K562 (cell line): ENCODE results near the gene ZBTB22. TPM values are rescaled to one million over a fixed set of nuclear protein-coding genes. Genes with fewer than 3 reads are reported as not detected.

Source experiments
- ATF7 ChIP-seq: fragments of 450-650 bp; IDR thresholded peaks from 2 replicates; pipeline ENCODE4 v1.7.1; 2014; ENCODE audit warnings: mild to moderate bottlenecking, moderate library complexity
- CC2D1A ChIP-seq: fragments of 450-650 bp; IDR thresholded peaks from 2 replicates; pipeline ENCODE4 v1.6.1; 2017; ENCODE audit warnings: mild to moderate bottlenecking
- HDAC1 ChIP-seq, 2 experiments: fragments of 450-650 bp; IDR thresholded peaks; 2 replicates each; pipeline ENCODE4 v1.6.1; 2016 to 2017; ENCODE audit warnings: inconsistent platforms in 1 of 2, mild to moderate bottlenecking in 1 of 2, moderate library complexity in 1 of 2
- MXI1 ChIP-seq: IDR thresholded peaks from 2 replicates; pipeline ENCODE4 v1.6.1; 2011; ENCODE audit warnings: low read depth, mild to moderate bottlenecking, improper control_type of control experiment, low read length
- PHB ChIP-seq: fragments of 250-450 bp; sonication (Bioruptor Pico); IDR thresholded peaks from 2 replicates; pipeline ENCODE4 v1.5.0; 2021
- PML ChIP-seq: IDR thresholded peaks from 2 replicates; pipeline ENCODE4 v1.6.1; 2012; ENCODE audit warnings: low read length, inconsistent platforms
- POLR2B ChIP-seq: fragments of 450-650 bp; IDR thresholded peaks from 2 replicates; pipeline ENCODE4 v1.6.1; 2018; ENCODE audit warnings: low read depth; ENCODE audit not compliant: partially characterized antibody
- POLR2G ChIP-seq: fragments of 200-400 bp; formaldehyde crosslinking; IDR thresholded peaks from 2 replicates; pipeline ENCODE4 v1.6.1; 2017; ENCODE audit warnings: low read depth, mild to moderate bottlenecking, antibody characterized with exemption, low read length, moderate library complexity
- SMAD4 ChIP-seq: fragments of 250-450 bp; sonication (Bioruptor Pico); conservative IDR thresholded peaks from 2 replicates; pipeline ENCODE4 v1.8.0; 2021; ENCODE audit warnings: inconsistent platforms, mild to moderate bottlenecking, moderate library complexity
- TBL1XR1 ChIP-seq, 2 experiments: IDR thresholded peaks; 2 replicates each; pipeline ENCODE4 v1.6.1; 2012; ENCODE audit warnings: improper control_type of control experiment in 2 of 2, low read length in 2 of 2, mild to moderate bottlenecking in 1 of 2
- TRIM28 ChIP-seq: fragments of 450-650 bp; IDR thresholded peaks from 2 replicates; pipeline ENCODE4 v1.6.1; 2017
- ZNF316 ChIP-seq: fragments of 450-650 bp; IDR thresholded peaks from 2 replicates; pipeline ENCODE4 v1.6.1; 2016
- ZSCAN29 ChIP-seq: fragments of 450-650 bp; IDR thresholded peaks from 2 replicates; pipeline ENCODE4 v1.6.1; 2017
- polyA plus RNA-seq, 8 experiments: library from polyadenylated mRNA; depleted of rRNA in 4 of 8; stranded (reverse) in 5 of 8; unstranded in 3 of 8; fragments of >200 nt; fragmentation: Nextera tagmentation in 2 of 8; fragmentation: Illumina TruSeq in 1 of 8; extraction: Ambion mirVana in 2 of 8; extraction: Trizol in 1 of 8; gene quantifications; 2 replicates each; pipeline versions ENCODE4 v1.2.1 to v1.2.3, GENCODE V29; 2011 to 2014; ENCODE audit warnings: inconsistent platforms in 1 of 8, missing spikeins in 1 of 8
- total RNA-seq, 7 experiments: library from RNA; depleted of rRNA in 6 of 7; stranded (reverse); fragments of >200 nt in 6 of 7; fragmentation: Illumina TruSeq in 2 of 7; extraction: Trizol in 2 of 7; gene quantifications; 2 replicates each; pipeline versions ENCODE4 v1.2.1 to v1.2.3, GENCODE V29; 2011 to 2021; ENCODE audit warnings: low replicate concordance in 1 of 7
- TF ChIP-seq, protein P1 (sequence below): sonication (generic); formaldehyde crosslinking; IDR thresholded peaks from 2 replicates; pipeline ENCODE4 v1.8.0; 2022; ENCODE audit warnings: mild to moderate bottlenecking, missing genetic modification reagents
- TF ChIP-seq, protein P2 (sequence below), 2 experiments: fragments of 150-350 bp in 1 of 2; IDR thresholded peaks; 2 replicates each; pipeline ENCODE4 v1.6.1; 2012 to 2016; ENCODE audit warnings: low read depth in 2 of 2, low read length in 2 of 2, mild to moderate bottlenecking in 1 of 2, moderate library complexity in 1 of 2
- TF ChIP-seq, protein P3 (sequence below): fragments of 450-650 bp; formaldehyde crosslinking; IDR thresholded peaks from 2 replicates; pipeline ENCODE4 v1.4.0; 2020; ENCODE audit warnings: mild to moderate bottlenecking
- TF ChIP-seq, protein P4 (sequence below): fragments of 450-650 bp; formaldehyde crosslinking; conservative IDR thresholded peaks from 2 replicates; pipeline ENCODE4 v1.4.0; 2022; ENCODE audit warnings: mild to moderate bottlenecking, missing genetic modification characterization

Gene ZBTB22
- total and polyA plus RNA-seq, 9 of the 15 experiments (the other 6 are each of a cell fraction or from before 2014, with no cell fraction given): 0.21 to 11.9 (median 7.1) TPM

DNA sequence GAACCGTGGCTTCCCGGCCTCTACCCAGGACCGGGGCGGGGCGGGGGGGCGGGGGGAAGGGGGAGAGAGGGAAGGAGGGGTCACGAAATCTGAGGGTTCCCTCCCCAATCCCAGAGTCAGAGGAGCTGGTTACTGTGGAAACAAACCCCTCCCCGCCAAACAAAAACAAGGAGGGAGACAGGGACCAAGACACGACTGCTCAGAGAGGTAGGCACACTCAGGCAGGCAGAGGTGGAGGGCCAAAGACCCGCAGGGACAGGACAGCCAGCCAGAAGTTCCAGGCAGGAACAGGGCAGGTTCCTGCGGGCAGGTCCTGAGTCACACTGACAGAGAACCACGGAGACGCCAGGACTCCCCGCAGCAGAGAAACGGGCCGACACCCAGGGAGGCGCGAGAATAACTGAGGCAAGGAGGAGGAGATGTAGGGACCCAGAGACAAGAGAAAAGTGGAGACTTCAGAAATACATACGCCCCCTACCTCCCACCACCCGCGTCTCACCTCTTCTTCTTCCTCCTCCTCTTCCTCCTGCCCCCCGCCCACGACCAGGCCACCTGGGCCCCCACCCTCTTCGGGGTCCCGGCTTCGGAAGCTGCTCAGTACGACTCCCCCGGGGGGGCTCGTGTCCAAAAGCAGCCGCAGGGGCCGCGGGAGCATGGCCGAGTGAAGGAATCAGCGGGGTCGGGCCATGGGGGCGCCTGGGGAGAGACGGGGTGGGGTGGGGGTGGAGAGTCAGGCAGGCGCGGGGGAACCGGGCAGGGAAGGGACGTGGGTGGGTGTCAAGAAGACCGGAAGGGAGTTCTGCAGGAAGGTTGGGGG lies 19.4 kb downstream of the ZBTB22 start (continued):
- TF ChIP-seq, protein P1, sequence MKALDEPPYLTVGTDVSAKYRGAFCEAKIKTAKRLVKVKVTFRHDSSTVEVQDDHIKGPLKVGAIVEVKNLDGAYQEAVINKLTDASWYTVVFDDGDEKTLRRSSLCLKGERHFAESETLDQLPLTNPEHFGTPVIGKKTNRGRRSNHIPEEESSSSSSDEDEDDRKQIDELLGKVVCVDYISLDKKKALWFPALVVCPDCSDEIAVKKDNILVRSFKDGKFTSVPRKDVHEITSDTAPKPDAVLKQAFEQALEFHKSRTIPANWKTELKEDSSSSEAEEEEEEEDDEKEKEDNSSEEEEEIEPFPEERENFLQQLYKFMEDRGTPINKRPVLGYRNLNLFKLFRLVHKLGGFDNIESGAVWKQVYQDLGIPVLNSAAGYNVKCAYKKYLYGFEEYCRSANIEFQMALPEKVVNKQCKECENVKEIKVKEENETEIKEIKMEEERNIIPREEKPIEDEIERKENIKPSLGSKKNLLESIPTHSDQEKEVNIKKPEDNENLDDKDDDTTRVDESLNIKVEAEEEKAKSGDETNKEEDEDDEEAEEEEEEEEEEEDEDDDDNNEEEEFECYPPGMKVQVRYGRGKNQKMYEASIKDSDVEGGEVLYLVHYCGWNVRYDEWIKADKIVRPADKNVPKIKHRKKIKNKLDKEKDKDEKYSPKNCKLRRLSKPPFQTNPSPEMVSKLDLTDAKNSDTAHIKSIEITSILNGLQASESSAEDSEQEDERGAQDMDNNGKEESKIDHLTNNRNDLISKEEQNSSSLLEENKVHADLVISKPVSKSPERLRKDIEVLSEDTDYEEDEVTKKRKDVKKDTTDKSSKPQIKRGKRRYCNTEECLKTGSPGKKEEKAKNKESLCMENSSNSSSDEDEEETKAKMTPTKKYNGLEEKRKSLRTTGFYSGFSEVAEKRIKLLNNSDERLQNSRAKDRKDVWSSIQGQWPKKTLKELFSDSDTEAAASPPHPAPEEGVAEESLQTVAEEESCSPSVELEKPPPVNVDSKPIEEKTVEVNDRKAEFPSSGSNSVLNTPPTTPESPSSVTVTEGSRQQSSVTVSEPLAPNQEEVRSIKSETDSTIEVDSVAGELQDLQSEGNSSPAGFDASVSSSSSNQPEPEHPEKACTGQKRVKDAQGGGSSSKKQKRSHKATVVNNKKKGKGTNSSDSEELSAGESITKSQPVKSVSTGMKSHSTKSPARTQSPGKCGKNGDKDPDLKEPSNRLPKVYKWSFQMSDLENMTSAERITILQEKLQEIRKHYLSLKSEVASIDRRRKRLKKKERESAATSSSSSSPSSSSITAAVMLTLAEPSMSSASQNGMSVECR (CRISPR knock-in tag): peak; percentile 59; the same call in 1 of the 2 replicates
- TF ChIP-seq, protein P2, sequence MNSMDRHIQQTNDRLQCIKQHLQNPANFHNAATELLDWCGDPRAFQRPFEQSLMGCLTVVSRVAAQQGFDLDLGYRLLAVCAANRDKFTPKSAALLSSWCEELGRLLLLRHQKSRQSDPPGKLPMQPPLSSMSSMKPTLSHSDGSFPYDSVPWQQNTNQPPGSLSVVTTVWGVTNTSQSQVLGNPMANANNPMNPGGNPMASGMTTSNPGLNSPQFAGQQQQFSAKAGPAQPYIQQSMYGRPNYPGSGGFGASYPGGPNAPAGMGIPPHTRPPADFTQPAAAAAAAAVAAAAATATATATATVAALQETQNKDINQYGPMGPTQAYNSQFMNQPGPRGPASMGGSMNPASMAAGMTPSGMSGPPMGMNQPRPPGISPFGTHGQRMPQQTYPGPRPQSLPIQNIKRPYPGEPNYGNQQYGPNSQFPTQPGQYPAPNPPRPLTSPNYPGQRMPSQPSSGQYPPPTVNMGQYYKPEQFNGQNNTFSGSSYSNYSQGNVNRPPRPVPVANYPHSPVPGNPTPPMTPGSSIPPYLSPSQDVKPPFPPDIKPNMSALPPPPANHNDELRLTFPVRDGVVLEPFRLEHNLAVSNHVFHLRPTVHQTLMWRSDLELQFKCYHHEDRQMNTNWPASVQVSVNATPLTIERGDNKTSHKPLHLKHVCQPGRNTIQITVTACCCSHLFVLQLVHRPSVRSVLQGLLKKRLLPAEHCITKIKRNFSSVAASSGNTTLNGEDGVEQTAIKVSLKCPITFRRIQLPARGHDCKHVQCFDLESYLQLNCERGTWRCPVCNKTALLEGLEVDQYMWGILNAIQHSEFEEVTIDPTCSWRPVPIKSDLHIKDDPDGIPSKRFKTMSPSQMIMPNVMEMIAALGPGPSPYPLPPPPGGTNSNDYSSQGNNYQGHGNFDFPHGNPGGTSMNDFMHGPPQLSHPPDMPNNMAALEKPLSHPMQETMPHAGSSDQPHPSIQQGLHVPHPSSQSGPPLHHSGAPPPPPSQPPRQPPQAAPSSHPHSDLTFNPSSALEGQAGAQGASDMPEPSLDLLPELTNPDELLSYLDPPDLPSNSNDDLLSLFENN (IDR thresholded peaks at IDR 0.05; ENCODE audit: low read depth in 2 of 2, low read length in 2 of 2): 0 out of 4 replicates have a peak, but pooled peaks of 1 of the 2 experiments have one; percentile 20
- TF ChIP-seq, protein P3, sequence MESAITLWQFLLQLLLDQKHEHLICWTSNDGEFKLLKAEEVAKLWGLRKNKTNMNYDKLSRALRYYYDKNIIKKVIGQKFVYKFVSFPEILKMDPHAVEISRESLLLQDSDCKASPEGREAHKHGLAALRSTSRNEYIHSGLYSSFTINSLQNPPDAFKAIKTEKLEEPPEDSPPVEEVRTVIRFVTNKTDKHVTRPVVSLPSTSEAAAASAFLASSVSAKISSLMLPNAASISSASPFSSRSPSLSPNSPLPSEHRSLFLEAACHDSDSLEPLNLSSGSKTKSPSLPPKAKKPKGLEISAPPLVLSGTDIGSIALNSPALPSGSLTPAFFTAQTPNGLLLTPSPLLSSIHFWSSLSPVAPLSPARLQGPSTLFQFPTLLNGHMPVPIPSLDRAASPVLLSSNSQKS (CRISPR knock-in tag): no peak
- peak; percentile 18; the same call in 1 of the 2 replicates for TF ChIP-seq CC2D1A
- 0 out of 4 replicates have a peak, but pooled peaks of 1 of the 2 experiments have one; percentile 6 for TF ChIP-seq TBL1XR1 (IDR thresholded peaks at IDR 0.05; ENCODE audit: low read length in 2 of 2)
- peak; percentile 78; the same call in 1 of the 2 replicates for TF ChIP-seq TRIM28
- no peak for TF ChIP-seq ZSCAN29
- peak; percentile 52 for TF ChIP-seq ZNF316
- TF ChIP-seq, protein P4, sequence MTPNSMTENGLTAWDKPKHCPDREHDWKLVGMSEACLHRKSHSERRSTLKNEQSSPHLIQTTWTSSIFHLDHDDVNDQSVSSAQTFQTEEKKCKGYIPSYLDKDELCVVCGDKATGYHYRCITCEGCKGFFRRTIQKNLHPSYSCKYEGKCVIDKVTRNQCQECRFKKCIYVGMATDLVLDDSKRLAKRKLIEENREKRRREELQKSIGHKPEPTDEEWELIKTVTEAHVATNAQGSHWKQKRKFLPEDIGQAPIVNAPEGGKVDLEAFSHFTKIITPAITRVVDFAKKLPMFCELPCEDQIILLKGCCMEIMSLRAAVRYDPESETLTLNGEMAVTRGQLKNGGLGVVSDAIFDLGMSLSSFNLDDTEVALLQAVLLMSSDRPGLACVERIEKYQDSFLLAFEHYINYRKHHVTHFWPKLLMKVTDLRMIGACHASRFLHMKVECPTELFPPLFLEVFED: no peak
- peak; percentile 67 for TF ChIP-seq POLR2G
- TF ChIP-seq SMAD4 (CRISPR knock-in tag): peak; percentile 33
- peak in 1 of 2 experiments; percentile 94; a peak in 2 of 4 replicates for TF ChIP-seq HDAC1 (IDR thresholded peaks at IDR 0.05)
- no peak for TF ChIP-seq PHB (CRISPR knock-in tag)
- TF ChIP-seq MXI1: peak; percentile 18; the same call in 1 of the 2 replicates
- 0 out of 2 replicates have a peak, but pooled peaks have one; percentile 40 for TF ChIP-seq PML
- TF ChIP-seq ATF7: 0 out of 2 replicates have a peak, but pooled peaks have one; percentile 17
- TF ChIP-seq POLR2B: peak; percentile 56
